Keratinocyte (primary cell): Measurements from ENCODE around the gene TFDP2.

Source experiments
- CTCF ChIP-seq, 3 experiments: IDR thresholded peaks in 1 of 3; conservative IDR thresholded peaks in 1 of 3; optimal IDR thresholded peaks in 1 of 3; 2 replicates in 2 of 3; 3 replicates in 1 of 3; pipeline versions ENCODE3 to v1.5.1; 2011; ENCODE audit warnings: low read length in 3 of 3, mild to moderate bottlenecking in 3 of 3, moderate library complexity in 2 of 3, control low read depth in 1 of 3, inconsistent platforms in 1 of 3; ENCODE audit not compliant: insufficient read depth in 2 of 3; ENCODE audit errors: extremely low read depth in 1 of 3
- EZH2 ChIP-seq: IDR thresholded peaks from one replicate; pipeline ENCODE4 v1.6.1; 2012; ENCODE audit warnings: inconsistent platforms, mild to moderate bottlenecking, low read length, moderate library complexity

DNA sequence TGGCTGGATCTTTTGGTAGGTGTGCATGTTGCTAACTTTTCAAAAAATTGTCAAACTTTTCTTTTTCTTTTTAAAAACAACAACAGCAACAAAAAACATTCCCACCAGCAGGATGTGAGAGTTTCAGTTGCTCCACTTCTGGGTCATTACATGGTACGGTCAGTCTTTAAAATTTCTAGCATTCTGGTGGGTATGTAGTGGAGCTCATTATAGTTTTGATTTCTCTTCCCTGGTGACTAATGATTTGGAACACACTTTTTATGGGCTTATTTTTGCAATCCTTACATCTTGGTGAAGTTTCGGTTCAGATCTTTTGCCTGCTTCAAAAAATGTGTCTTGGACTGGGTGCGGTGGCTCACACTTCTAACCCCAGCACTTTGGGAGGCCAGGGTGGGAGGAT is 253.6 kb downstream of the TFDP2 start:
- TF ChIP-seq CTCF (optimal IDR thresholded peaks at IDR 0.05 in 1 of 3, IDR thresholded peaks at IDR 0.05 in 1 of 3, conservative IDR thresholded peaks at IDR 0.05 in 1 of 3; ENCODE audit: extremely low read depth in 1 of 3, insufficient read depth in 2 of 3, low read length in 3 of 3) = no peak
- no peak for TF ChIP-seq EZH2
